ENCODE data around the gene SERPINA10.

The SERPINA10 gene

GRCh38 chr14:94237983-94238382 lies 55.1 kb downstream of the SERPINA10 start:
- Histone ChIP-seq H3K4me1 (ENCODE audit: insufficient read depth, low read length) (no peaks in the 10 kb centered on the region), H3K36me3 (ENCODE audit: insufficient read depth, low read length) (no peaks in the 10 kb centered on the region), H3K27me3 (ENCODE audit: insufficient read depth, low read length) (no peaks in the 10 kb centered on the region), H3K9me3 (ENCODE audit: low read length) (no peaks in the 10 kb centered on the region), H3K4me3 (ENCODE audit: low read length) (no peak overlapping the region), H2AFZ (ENCODE audit: low read depth, low read length) (no peak overlapping the region)

- Histone ChIP-seq H3K4me1 (ENCODE audit: insufficient read depth, low read length) (no peaks in the 10 kb centered on the region), H3K36me3 (ENCODE audit: insufficient read depth, low read length) (no peaks in the 10 kb centered on the region), H3K27me3 (ENCODE audit: insufficient read depth, low read length) (no peaks in the 10 kb centered on the region), H3K4me3 (ENCODE audit: low read length) (no peak overlapping the region), H3K9me3 (ENCODE audit: low read length) (no peaks in the 10 kb centered on the region), H2AFZ (ENCODE audit: low read depth, low read length) (no peak overlapping the region)
Measured at GRCh38 chr14:94237046-94237445, 56.0 kb downstream of the SERPINA10 start.

Measured in neuron (in vitro differentiated cells).